ENCODE results near the gene RELB. TPM values are rescaled to one million over a fixed set of nuclear protein-coding genes. Genes with fewer than 3 reads are reported as not detected.

RELB gene
- total RNA-seq, 1 experiment from 2014 or later, result 7.2 TPM

GRCh38 chr19:45079911-45080370, 78.7 kb downstream of the RELB start:
- DNase-seq (ENCODE audit: low read depth), result no peak

- DNase-seq (ENCODE audit: low read depth), result no peak
These were observed 80.9 kb downstream of the RELB start for GRCh38 chr19:45082170-45082569.

- no peak for DNase-seq (ENCODE audit: low read depth)
These were observed 85.2 kb downstream of the RELB start for GRCh38 chr19:45086480-45086879.

- no peak for DNase-seq (ENCODE audit: low read depth)
These were observed 86.3 kb downstream of the RELB start for GRCh38 chr19:45087531-45087930.

Other genes starting within 250 kb of the RELB start
- not detected in 2 replicates for gene CBLC, start 223.6 kb upstream of the RELB start, total RNA-seq (2014; rRNA removed; shearing (Covaris generic))
- 4.6 and 5.7 TPM in 2 replicates for gene BCAM, start 192.4 kb upstream of the RELB start, total RNA-seq (2014; rRNA removed; shearing (Covaris generic))
- 49.3 and 51.0 TPM in 2 replicates for gene NECTIN2, start 155.2 kb upstream of the RELB start, total RNA-seq (2014; rRNA removed; shearing (Covaris generic))
- 75.2 and 141 TPM in 2 replicates for gene TOMM40, start 110.2 kb upstream of the RELB start, total RNA-seq (2014; rRNA removed; shearing (Covaris generic))
- 6.1 and 8.5 TPM in 2 replicates for gene APOE, start 95.7 kb upstream of the RELB start, total RNA-seq (2014; rRNA removed; shearing (Covaris generic))
- 1.3 and 1.8 TPM in 2 replicates for gene APOC1, start 86.9 kb upstream of the RELB start, total RNA-seq (2014; rRNA removed; shearing (Covaris generic))
- gene APOC4, start 59.2 kb upstream of the RELB start, total RNA-seq (2014; rRNA removed; shearing (Covaris generic)), result not detected in 2 replicates
- not detected in 2 replicates for gene APOC2, start 55.4 kb upstream of the RELB start, total RNA-seq (2014; rRNA removed; shearing (Covaris generic))
- gene CLPTM1, start 46.1 kb upstream of the RELB start, total RNA-seq (2014; rRNA removed; shearing (Covaris generic)), result 35.0 and 52.5 TPM in 2 replicates
- gene CLASRP, start 37.6 kb downstream of the RELB start, total RNA-seq (2014; rRNA removed; shearing (Covaris generic)), result 11.5 and 12.1 TPM in 2 replicates
- gene ZNF296, start 75.0 kb downstream of the RELB start, total RNA-seq (2014; rRNA removed; shearing (Covaris generic)), result 0.48 and 0.59 TPM in 2 replicates
- 55.1 and 62.7 TPM in 2 replicates for gene GEMIN7, start 77.8 kb downstream of the RELB start, total RNA-seq (2014; rRNA removed; shearing (Covaris generic))
- gene PPP1R37, start 91.7 kb downstream of the RELB start, total RNA-seq (2014; rRNA removed; shearing (Covaris generic)), result 17.2 and 30.5 TPM in 2 replicates
- gene NKPD1, start 159.5 kb downstream of the RELB start, total RNA-seq (2014; rRNA removed; shearing (Covaris generic)), result 0.12 and 0.20 TPM in 2 replicates
- 6.5 and 8.4 TPM in 2 replicates for gene TRAPPC6A, start 176.8 kb downstream of the RELB start, total RNA-seq (2014; rRNA removed; shearing (Covaris generic))
- 4.0 and 6.4 TPM in 2 replicates for gene BLOC1S3, start 177.3 kb downstream of the RELB start, total RNA-seq (2014; rRNA removed; shearing (Covaris generic))
- gene EXOC3L2, start 243.9 kb downstream of the RELB start, total RNA-seq (2014; rRNA removed; shearing (Covaris generic)), result not detected in 2 replicates
- 6.6 and 7.3 TPM in 2 replicates for gene MARK4, start 249.8 kb downstream of the RELB start, total RNA-seq (2014; rRNA removed; shearing (Covaris generic))